AG09319 (cell line): Measurements from ENCODE around the gene HNRNPR.

ENCODE experiments used
- DNase-seq: peaks from one replicate; pipeline ENCODE4 v3.0.0-alpha.2; 2010; ENCODE audit warnings: low read depth; ENCODE audit errors: extremely low read depth
- CTCF ChIP-seq: IDR thresholded peaks from 2 replicates; pipeline ENCODE4 v1.5.1; 2011; ENCODE audit warnings: low read depth, mild to moderate bottlenecking, inconsistent platforms, low read length, moderate library complexity

HNRNPR gene

GRCh38 chr1:23354245-23354644 lies 10.2 kb upstream of the HNRNPR start:
- DNase-seq, result no peak
- TF ChIP-seq CTCF, result no peak

- no peak for TF ChIP-seq CTCF
- DNase-seq, result no peak
Measured at GRCh38 chr1:23352096-23352695, 8.1 kb upstream of the HNRNPR start.

GRCh38 chr1:23345920-23346319 lies 1.8 kb upstream of the HNRNPR start:
- DNase-seq, result no peak
- no peak for TF ChIP-seq CTCF

- no peak for TF ChIP-seq CTCF
- no peak for DNase-seq
Measured at GRCh38 chr1:23344987-23345472, 946 bp upstream of the HNRNPR start.

GRCh38 chr1:23343221-23344110 lies 618 bp downstream of the HNRNPR start:
- no peak for DNase-seq

GRCh38 chr1:23341931-23342692 lies 2.0 kb downstream of the HNRNPR start:
- no peak for TF ChIP-seq CTCF
- no peak for DNase-seq

More at GRCh38 chr1:23343221-23344110, 618 bp downstream of the HNRNPR start:
- no peak for TF ChIP-seq CTCF
